KMS-11 (cell line): ENCODE data around the gene ZG16B.

ENCODE experiments used
- H2AFZ ChIP-seq: fragments of 200-600 bp; sonication (generic); 2 replicates; pipeline ENCODE4 v1.6.1; 2016; ENCODE audit warnings: antibody characterized with exemption, mixed run types, low read depth
- H3K27ac ChIP-seq: fragments of 200-600 bp; sonication (generic); 2 replicates; pipeline ENCODE4 v1.6.1; 2016; ENCODE audit warnings: mild to moderate bottlenecking, mixed run types
- H3K27me3 ChIP-seq: fragments of 200-600 bp; sonication (generic); 2 replicates; pipeline ENCODE4 v1.6.1; 2017; ENCODE audit warnings: mild to moderate bottlenecking, low read depth, mixed run types, moderate library complexity; ENCODE audit not compliant: insufficient read depth
- H3K36me3 ChIP-seq: fragments of 200-600 bp; sonication (generic); 2 replicates; pipeline ENCODE4 v1.6.1; 2017; ENCODE audit warnings: mild to moderate bottlenecking, mixed run types; ENCODE audit not compliant: insufficient read depth
- H3K4me1 ChIP-seq: fragments of 200-600 bp; sonication (generic); 2 replicates; pipeline ENCODE4 v1.6.1; 2016; ENCODE audit warnings: mild to moderate bottlenecking, low read depth, mixed run types; ENCODE audit not compliant: poor library complexity, severe bottlenecking
- H3K4me2 ChIP-seq: fragments of 200-600 bp; sonication (generic); 2 replicates; pipeline ENCODE4 v1.7.0; 2016; ENCODE audit warnings: mild to moderate bottlenecking, mixed run types
- H3K4me3 ChIP-seq: fragments of 200-600 bp; sonication (generic); IDR thresholded peaks from 2 replicates; pipeline ENCODE4 v1.6.1; 2017; ENCODE audit warnings: low read depth, low read length, mixed read lengths; ENCODE audit not compliant: insufficient read depth
- H3K79me2 ChIP-seq: fragments of 200-600 bp; sonication (generic); 2 replicates; pipeline ENCODE4 v1.6.1; 2016; ENCODE audit warnings: low read depth, mixed run types; ENCODE audit not compliant: insufficient read depth
- H3K9ac ChIP-seq: fragments of 200-600 bp; sonication (generic); 2 replicates; pipeline ENCODE4 v1.6.1; 2016; ENCODE audit warnings: mild to moderate bottlenecking, mixed run types
- H4K20me1 ChIP-seq: fragments of 200-600 bp; sonication (generic); 2 replicates; pipeline ENCODE4 v1.6.1; 2016; ENCODE audit warnings: mild to moderate bottlenecking, mixed run types; ENCODE audit not compliant: insufficient read depth
- TF ChIP-seq, protein P1 (sequence below): fragments of 200-600 bp; sonication (generic); conservative IDR thresholded peaks from 2 replicates; pipeline ENCODE4 v1.6.1; 2017; ENCODE audit warnings: low read depth, mild to moderate bottlenecking, antibody characterized with exemption, low read length, moderate library complexity, mixed read lengths

The ZG16B gene

DNA sequence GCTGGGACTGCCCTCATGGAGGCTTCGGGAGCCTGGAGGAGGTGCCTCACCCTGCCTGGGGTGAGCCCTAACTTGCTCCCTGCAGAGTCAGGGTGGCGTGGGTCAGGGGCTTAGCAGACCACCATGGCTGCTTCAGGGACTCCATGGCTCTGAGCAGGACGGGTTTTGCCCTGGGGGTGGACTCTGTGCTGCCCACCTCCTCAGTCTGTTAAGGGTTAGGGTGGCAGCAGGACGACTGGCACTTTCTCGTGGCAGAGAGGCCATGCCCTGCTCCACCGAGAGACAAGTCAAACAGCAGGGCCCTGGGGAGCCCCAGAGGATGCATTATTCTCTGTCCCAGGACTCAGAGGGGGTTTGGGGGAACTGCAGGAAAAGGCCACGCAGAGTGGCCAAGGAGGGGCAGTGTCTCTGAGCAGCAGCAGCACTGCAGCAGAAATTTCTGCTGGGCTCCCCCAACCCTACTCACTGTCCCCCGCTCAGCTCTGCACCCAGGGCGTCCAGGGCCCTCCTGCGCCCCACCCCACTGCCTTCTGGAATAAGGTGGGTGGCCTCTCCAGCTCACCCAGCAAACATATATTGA is 29.7 kb downstream of the ZG16B start:
- Histone ChIP-seq H3K4me3 (no peak overlapping the region), H3K9ac (no peak overlapping the region), H3K4me2 (no peak overlapping the region), H3K79me2 (no peaks in the 10 kb centered on the region), H3K27me3 (peaks cover 86% of the 10 kb centered on the region), H3K4me1 (no peaks in the 10 kb centered on the region), H3K27ac (no peak overlapping the region), H3K36me3 (no peaks in the 10 kb centered on the region), H4K20me1 (no peaks in the 10 kb centered on the region), H2AFZ (no peak overlapping the region)
- TF ChIP-seq, protein P1, sequence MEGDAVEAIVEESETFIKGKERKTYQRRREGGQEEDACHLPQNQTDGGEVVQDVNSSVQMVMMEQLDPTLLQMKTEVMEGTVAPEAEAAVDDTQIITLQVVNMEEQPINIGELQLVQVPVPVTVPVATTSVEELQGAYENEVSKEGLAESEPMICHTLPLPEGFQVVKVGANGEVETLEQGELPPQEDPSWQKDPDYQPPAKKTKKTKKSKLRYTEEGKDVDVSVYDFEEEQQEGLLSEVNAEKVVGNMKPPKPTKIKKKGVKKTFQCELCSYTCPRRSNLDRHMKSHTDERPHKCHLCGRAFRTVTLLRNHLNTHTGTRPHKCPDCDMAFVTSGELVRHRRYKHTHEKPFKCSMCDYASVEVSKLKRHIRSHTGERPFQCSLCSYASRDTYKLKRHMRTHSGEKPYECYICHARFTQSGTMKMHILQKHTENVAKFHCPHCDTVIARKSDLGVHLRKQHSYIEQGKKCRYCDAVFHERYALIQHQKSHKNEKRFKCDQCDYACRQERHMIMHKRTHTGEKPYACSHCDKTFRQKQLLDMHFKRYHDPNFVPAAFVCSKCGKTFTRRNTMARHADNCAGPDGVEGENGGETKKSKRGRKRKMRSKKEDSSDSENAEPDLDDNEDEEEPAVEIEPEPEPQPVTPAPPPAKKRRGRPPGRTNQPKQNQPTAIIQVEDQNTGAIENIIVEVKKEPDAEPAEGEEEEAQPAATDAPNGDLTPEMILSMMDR, result no peak

DNA sequence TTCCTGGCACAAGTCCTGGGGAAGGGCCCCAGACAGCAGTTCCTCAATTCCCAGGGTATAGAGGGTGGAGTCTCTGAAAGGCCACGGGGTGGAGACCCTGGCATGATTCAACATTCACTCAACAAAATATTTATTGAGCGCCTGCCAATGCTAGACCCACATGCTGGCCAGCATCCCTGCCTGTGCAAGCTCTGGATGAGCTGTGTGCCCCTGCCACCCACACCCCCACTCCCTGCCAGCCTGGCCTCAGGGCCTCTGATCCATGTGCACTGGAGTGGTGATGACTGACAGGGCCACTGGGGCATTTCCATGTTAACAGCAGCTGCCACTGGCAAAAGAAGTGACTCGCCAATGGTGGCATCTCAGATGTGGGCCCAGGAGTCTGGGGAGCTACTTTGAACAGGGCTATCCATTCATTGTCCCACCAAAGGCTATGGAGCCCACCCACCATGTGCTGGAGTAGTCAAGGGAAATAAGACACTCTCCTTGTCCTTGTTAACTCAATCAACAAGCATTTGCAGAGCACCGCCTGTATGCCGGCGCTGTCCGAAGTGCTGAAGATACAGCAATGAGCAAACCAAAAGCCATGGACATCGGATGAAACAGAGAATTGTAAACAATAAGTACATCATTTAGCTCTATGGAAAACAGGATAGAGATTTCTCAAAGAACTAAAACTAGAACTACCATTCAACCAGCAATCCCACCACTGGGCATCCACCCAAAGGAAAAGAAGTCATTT is 30.9 kb downstream of the ZG16B start:
- no peak overlapping the region for H3K4me2 ChIP-seq
- no peaks in the 10 kb centered on the region for H3K36me3 ChIP-seq
- TF ChIP-seq, protein P1, result no peak
- no peaks in the 10 kb centered on the region for H4K20me1 ChIP-seq
- no peak overlapping the region for H3K4me3 ChIP-seq
- no peak overlapping the region for H3K27ac ChIP-seq
- H3K79me2 ChIP-seq, result no peaks in the 10 kb centered on the region
- peaks cover 90% of the 10 kb centered on the region for H3K27me3 ChIP-seq
- H2AFZ ChIP-seq, result no peak overlapping the region
- H3K4me1 ChIP-seq, result no peaks in the 10 kb centered on the region
- no peak overlapping the region for H3K9ac ChIP-seq

DNA sequence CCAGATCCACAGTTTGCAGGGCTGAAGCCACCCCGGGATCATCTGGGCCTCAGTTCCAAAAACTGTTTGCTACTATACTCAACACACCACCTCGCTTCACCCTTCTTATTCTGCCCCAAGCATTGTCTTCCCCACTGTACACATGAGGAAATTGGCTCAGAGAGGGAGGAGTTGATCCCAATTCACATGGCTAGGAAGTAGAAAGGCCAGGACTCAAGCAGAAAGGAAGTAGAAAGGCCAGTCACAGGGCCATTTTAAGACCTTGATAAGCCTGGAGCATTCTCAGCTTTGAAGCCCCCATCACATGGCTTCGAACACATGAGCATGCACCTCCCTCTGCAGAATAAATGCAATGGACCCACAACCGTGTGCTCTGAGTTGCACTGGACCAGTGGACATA is 35.5 kb downstream of the ZG16B start:
- H3K4me2 ChIP-seq, result no peak overlapping the region
- no peak overlapping the region for H3K4me3 ChIP-seq
- no peak overlapping the region for H2AFZ ChIP-seq
- H3K27me3 ChIP-seq, result peaks cover 57% of the 10 kb centered on the region
- no peaks in the 10 kb centered on the region for H3K79me2 ChIP-seq
- H3K27ac ChIP-seq, result no peak overlapping the region
- no peaks in the 10 kb centered on the region for H4K20me1 ChIP-seq
- no peaks in the 10 kb centered on the region for H3K36me3 ChIP-seq
- H3K4me1 ChIP-seq, result peaks cover 12% of the 10 kb centered on the region
- H3K9ac ChIP-seq, result no peak overlapping the region
- TF ChIP-seq, protein P1, result no peak

GRCh38 chr16:2866431-2866830 is 36.3 kb downstream of the ZG16B start:
- Histone ChIP-seq H3K9ac (no peak overlapping the region), H3K27me3 (peaks cover 55% of the 10 kb centered on the region; the same call in 1 of the 2 replicates)
- TF ChIP-seq, protein P1, result no peak

More at GRCh38 chr16:2866431-2866830, 36.3 kb downstream of the ZG16B start:
- H3K4me1 ChIP-seq, result peaks cover 12% of the 10 kb centered on the region
- no peaks in the 10 kb centered on the region for H4K20me1 ChIP-seq
- H3K79me2 ChIP-seq, result no peaks in the 10 kb centered on the region
- no peak overlapping the region for H3K4me2 ChIP-seq
- H2AFZ ChIP-seq, result no peak overlapping the region
- H3K27ac ChIP-seq, result no peak overlapping the region
- no peaks in the 10 kb centered on the region for H3K36me3 ChIP-seq
- no peak overlapping the region for H3K4me3 ChIP-seq
